HEK293 (cell line): ENCODE data around the gene PDE6B.

ENCODE experiments used
- CTCF ChIA-PET: fragments of 350-600 bp; formaldehyde crosslinking; extraction: SDS; loops from one replicate; lab custom pipeline; 2021; ENCODE audit warnings: antibody characterized with exemption; lab: Yijun Ruan, JAX
- POLR2A ChIA-PET: fragments of 300-600 bp; formaldehyde crosslinking; extraction: SDS; loops from one replicate; lab custom pipeline; 2020; ENCODE audit warnings: antibody characterized with exemption, inconsistent platforms; lab: Yijun Ruan, JAX
- H3K27ac ChIP-seq: fragments of 200-500 bp; sonication (Bioruptor generic); 2 replicates; pipeline ENCODE4 v1.5.1; 2014; ENCODE audit warnings: low read depth, low read length, control low read depth, inconsistent platforms; ENCODE audit errors: extremely low read depth
- H3K36me3 ChIP-seq, 2 experiments: fragments of 200-500 bp in 1 of 2; sonication (Bioruptor generic) in 1 of 2; 1 replicate in 1 of 2; 2 replicates in 1 of 2; pipeline ENCODE4 v1.5.1; 2014 to 2017; ENCODE audit warnings: inconsistent platforms in 2 of 2, low read length in 2 of 2; ENCODE audit not compliant: control insufficient read depth in 2 of 2, insufficient read depth in 1 of 2
- H3K4me1 ChIP-seq: fragments of 200-500 bp; sonication (Bioruptor generic); 2 replicates; pipeline ENCODE4 v1.5.1; 2014; ENCODE audit warnings: mild to moderate bottlenecking, low read length, inconsistent platforms; ENCODE audit not compliant: control insufficient read depth, insufficient read depth
- H3K4me3 ChIP-seq: 2 replicates; pipeline ENCODE4 v1.5.1; 2011; ENCODE audit warnings: low read depth, mild to moderate bottlenecking, control low read depth, low read length, moderate library complexity
- H3K9me3 ChIP-seq: fragments of 200-500 bp; sonication (Bioruptor generic); 2 replicates; pipeline ENCODE4 v1.5.1; 2014; ENCODE audit warnings: low read depth, low read length, inconsistent platforms; ENCODE audit not compliant: control insufficient read depth, insufficient read depth
- BCL11A ChIP-seq: fragments of 450-650 bp; formaldehyde crosslinking; IDR thresholded peaks from 2 replicates; pipeline ENCODE4 v1.5.1; 2016; ENCODE audit warnings: low read depth, missing biosample characterization, missing genetic modification characterization
- EGR2 ChIP-seq: fragments of 450-650 bp; formaldehyde crosslinking; IDR thresholded peaks from 2 replicates; pipeline ENCODE4 v1.5.1; 2016; ENCODE audit warnings: low read depth, missing biosample characterization, missing genetic modification characterization
- GLI4 ChIP-seq: fragments of 450-650 bp; formaldehyde crosslinking; IDR thresholded peaks from 2 replicates; pipeline ENCODE4 v1.5.1; 2016; ENCODE audit warnings: missing biosample characterization, missing genetic modification characterization
- GLIS2 ChIP-seq: fragments of 450-650 bp; formaldehyde crosslinking; IDR thresholded peaks from 2 replicates; pipeline ENCODE4 v1.5.1; 2016; ENCODE audit warnings: missing biosample characterization, missing genetic modification characterization
- KLF16 ChIP-seq: fragments of 450-650 bp; formaldehyde crosslinking; IDR thresholded peaks from 2 replicates; pipeline ENCODE4 v1.5.1; 2017; ENCODE audit warnings: missing biosample characterization, missing genetic modification characterization
- KLF8 ChIP-seq: fragments of 450-650 bp; formaldehyde crosslinking; IDR thresholded peaks from 2 replicates; pipeline ENCODE4 v1.5.1; 2016; ENCODE audit warnings: missing biosample characterization, missing genetic modification characterization
- KLF9 ChIP-seq: fragments of 450-650 bp; formaldehyde crosslinking; IDR thresholded peaks from 2 replicates; pipeline ENCODE4 v1.5.1; 2016; ENCODE audit warnings: missing biosample characterization, missing genetic modification characterization, low read depth
- SP2 ChIP-seq: fragments of 450-650 bp; formaldehyde crosslinking; IDR thresholded peaks from 2 replicates; pipeline ENCODE4 v1.5.1; 2016; ENCODE audit warnings: missing biosample characterization, missing genetic modification characterization
- ZBTB17 ChIP-seq: fragments of 450-650 bp; formaldehyde crosslinking; IDR thresholded peaks from 2 replicates; pipeline ENCODE4 v1.5.1; 2016; ENCODE audit warnings: missing biosample characterization, missing genetic modification characterization
- ZBTB8A ChIP-seq: fragments of 450-650 bp; formaldehyde crosslinking; IDR thresholded peaks from 2 replicates; pipeline ENCODE4 v1.5.1; 2016; ENCODE audit warnings: missing biosample characterization, missing genetic modification characterization
- ZFHX2 ChIP-seq: fragments of 450-650 bp; formaldehyde crosslinking; conservative IDR thresholded peaks from 2 replicates; pipeline ENCODE4 v1.5.1; 2016; ENCODE audit warnings: missing biosample characterization, missing genetic modification characterization
- ZNF10 ChIP-seq: fragments of 450-650 bp; formaldehyde crosslinking; IDR thresholded peaks from 2 replicates; pipeline ENCODE4 v1.5.1; 2017; ENCODE audit warnings: missing biosample characterization, missing genetic modification characterization
- ZNF221 ChIP-seq: fragments of 450-650 bp; formaldehyde crosslinking; IDR thresholded peaks from 2 replicates; pipeline ENCODE4 v1.5.1; 2017; ENCODE audit warnings: missing biosample characterization, missing genetic modification characterization, borderline replicate concordance
- ZNF23 ChIP-seq: fragments of 450-650 bp; formaldehyde crosslinking; IDR thresholded peaks from 2 replicates; pipeline ENCODE4 v1.5.1; 2016; ENCODE audit warnings: missing biosample characterization, missing genetic modification characterization, borderline replicate concordance
- ZNF311 ChIP-seq: fragments of 450-650 bp; formaldehyde crosslinking; IDR thresholded peaks from 2 replicates; pipeline ENCODE4 v1.5.1; 2017; ENCODE audit warnings: missing biosample characterization, missing genetic modification characterization, borderline replicate concordance
- ZNF776 ChIP-seq: fragments of 450-650 bp; formaldehyde crosslinking; IDR thresholded peaks from 2 replicates; pipeline ENCODE4 v1.5.0; 2017; ENCODE audit warnings: missing biosample characterization, missing genetic modification characterization, borderline replicate concordance
- TF ChIP-seq, protein P1 (sequence below): fragments of 450-650 bp; formaldehyde crosslinking; IDR thresholded peaks from 2 replicates; pipeline ENCODE4 v1.5.1; 2016; ENCODE audit warnings: missing biosample characterization, missing genetic modification characterization
- TF ChIP-seq, protein P2 (sequence below): fragments of 450-650 bp; formaldehyde crosslinking; optimal IDR thresholded peaks from 2 replicates; pipeline ENCODE3; 2016; ENCODE audit warnings: missing biosample characterization, mild to moderate bottlenecking, missing genetic modification characterization
- TF ChIP-seq, protein P3 (sequence below): fragments of 450-650 bp; formaldehyde crosslinking; IDR thresholded peaks from 2 replicates; pipeline ENCODE4 v1.5.1; 2016; ENCODE audit warnings: missing biosample characterization, missing genetic modification characterization
- TF ChIP-seq, protein P4 (sequence below): fragments of 450-650 bp; formaldehyde crosslinking; IDR thresholded peaks from 2 replicates; pipeline ENCODE4 v1.5.1; 2016; ENCODE audit warnings: missing biosample characterization, missing genetic modification characterization
- TF ChIP-seq, protein P5 (sequence below): fragments of 450-650 bp; formaldehyde crosslinking; IDR thresholded peaks from 2 replicates; pipeline ENCODE4 v1.5.1; 2016; ENCODE audit warnings: missing biosample characterization, missing genetic modification characterization, borderline replicate concordance
- TF ChIP-seq, protein P6 (sequence below): fragments of 450-650 bp; formaldehyde crosslinking; IDR thresholded peaks from 2 replicates; pipeline ENCODE4 v1.5.1; 2017; ENCODE audit warnings: missing biosample characterization, missing genetic modification characterization
- TF ChIP-seq, protein P7 (sequence below): fragments of 450-650 bp; formaldehyde crosslinking; IDR thresholded peaks from 2 replicates; pipeline ENCODE4 v1.5.1; 2017; ENCODE audit warnings: missing biosample characterization, missing genetic modification characterization

PDE6B gene

DNA sequence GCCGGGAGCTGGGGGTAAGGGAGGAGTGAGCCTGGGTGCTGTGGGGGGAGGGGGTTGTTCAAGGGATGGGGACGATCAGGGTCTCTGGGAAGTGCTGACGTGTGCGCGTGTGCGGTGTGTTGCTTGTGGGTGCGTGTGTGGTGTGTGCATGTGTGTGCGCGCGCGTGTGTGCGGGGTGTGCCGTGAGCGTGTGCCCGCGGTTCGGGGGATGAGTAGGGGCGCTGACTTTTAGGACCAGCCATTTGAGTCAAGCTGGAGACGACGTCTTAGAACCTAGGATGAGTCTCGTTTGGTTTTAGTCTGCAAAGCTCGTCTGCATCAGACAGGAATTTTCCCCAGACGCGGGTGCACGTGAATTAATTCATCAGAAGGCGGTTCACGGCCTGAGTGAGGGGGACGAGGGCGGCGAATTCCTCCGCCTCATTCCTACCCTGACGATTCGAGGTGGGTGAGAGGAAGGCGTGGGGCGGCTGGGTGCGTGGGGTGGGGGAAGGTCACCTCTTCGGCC is 48.3 kb upstream of the PDE6B start:
- no peaks in the 10 kb centered on the region for H3K9me3 ChIP-seq
- ChIA-PET CTCF (interaction anchor here (0.7 kb wide), 1 partner anchor 26 kb away, joined by 3 read pairs; no protein-coding TSS in a partner anchor), POLR2A (no interaction called here)
- no peaks in the 10 kb centered on the region; the same call in 1 of the 2 replicates for H3K4me1 ChIP-seq
- no peak overlapping the region for H3K4me3 ChIP-seq
- H3K27ac ChIP-seq = no peak overlapping the region; the same call in 1 of the 2 replicates
- no peaks in the 10 kb centered on the region for H3K36me3 ChIP-seq
- TF ChIP-seq ZBTB8A (tag by site-specific recombination) (no peak), ZFHX2 (peak; percentile 85), ZNF776 (tag by site-specific recombination) (no peak), GLI4 (tag by site-specific recombination) (0 out of 2 replicates have a peak, but pooled peaks have one; percentile 20), ZNF10 (tag by site-specific recombination) (peak; percentile 37; the same call in 1 of the 2 replicates), KLF9 (tag by site-specific recombination) (0 out of 2 replicates have a peak, but pooled peaks have one; percentile 4), ZNF311 (no peak), ZBTB17 (tag by site-specific recombination) (0 out of 2 replicates have a peak, but pooled peaks have one; percentile 20), SP2 (peak; percentile 7; the same call in 1 of the 2 replicates), KLF16 (tag by site-specific recombination) (no peak), EGR2 (peak; percentile 80; the same call in 1 of the 2 replicates), GLIS2 (peak; percentile 60; the same call in 1 of the 2 replicates), KLF8 (peak; percentile 12; the same call in 1 of the 2 replicates), ZNF221 (tag by site-specific recombination) (no peak), ZNF23 (tag by site-specific recombination) (no peak), BCL11A (no peak)
- TF ChIP-seq, protein P1, sequence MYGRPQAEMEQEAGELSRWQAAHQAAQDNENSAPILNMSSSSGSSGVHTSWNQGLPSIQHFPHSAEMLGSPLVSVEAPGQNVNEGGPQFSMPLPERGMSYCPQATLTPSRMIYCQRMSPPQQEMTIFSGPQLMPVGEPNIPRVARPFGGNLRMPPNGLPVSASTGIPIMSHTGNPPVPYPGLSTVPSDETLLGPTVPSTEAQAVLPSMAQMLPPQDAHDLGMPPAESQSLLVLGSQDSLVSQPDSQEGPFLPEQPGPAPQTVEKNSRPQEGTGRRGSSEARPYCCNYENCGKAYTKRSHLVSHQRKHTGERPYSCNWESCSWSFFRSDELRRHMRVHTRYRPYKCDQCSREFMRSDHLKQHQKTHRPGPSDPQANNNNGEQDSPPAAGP (tag by site-specific recombination) = peak; percentile 30; the same call in 1 of the 2 replicates
- TF ChIP-seq, protein P2, sequence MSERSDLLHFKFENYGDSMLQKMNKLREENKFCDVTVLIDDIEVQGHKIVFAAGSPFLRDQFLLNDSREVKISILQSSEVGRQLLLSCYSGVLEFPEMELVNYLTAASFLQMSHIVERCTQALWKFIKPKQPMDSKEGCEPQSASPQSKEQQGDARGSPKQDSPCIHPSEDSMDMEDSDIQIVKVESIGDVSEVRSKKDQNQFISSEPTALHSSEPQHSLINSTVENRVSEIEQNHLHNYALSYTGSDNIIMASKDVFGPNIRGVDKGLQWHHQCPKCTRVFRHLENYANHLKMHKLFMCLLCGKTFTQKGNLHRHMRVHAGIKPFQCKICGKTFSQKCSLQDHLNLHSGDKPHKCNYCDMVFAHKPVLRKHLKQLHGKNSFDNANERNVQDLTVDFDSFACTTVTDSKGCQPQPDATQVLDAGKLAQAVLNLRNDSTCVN (tag by site-specific recombination) = peak; percentile 75
- TF ChIP-seq, protein P3, sequence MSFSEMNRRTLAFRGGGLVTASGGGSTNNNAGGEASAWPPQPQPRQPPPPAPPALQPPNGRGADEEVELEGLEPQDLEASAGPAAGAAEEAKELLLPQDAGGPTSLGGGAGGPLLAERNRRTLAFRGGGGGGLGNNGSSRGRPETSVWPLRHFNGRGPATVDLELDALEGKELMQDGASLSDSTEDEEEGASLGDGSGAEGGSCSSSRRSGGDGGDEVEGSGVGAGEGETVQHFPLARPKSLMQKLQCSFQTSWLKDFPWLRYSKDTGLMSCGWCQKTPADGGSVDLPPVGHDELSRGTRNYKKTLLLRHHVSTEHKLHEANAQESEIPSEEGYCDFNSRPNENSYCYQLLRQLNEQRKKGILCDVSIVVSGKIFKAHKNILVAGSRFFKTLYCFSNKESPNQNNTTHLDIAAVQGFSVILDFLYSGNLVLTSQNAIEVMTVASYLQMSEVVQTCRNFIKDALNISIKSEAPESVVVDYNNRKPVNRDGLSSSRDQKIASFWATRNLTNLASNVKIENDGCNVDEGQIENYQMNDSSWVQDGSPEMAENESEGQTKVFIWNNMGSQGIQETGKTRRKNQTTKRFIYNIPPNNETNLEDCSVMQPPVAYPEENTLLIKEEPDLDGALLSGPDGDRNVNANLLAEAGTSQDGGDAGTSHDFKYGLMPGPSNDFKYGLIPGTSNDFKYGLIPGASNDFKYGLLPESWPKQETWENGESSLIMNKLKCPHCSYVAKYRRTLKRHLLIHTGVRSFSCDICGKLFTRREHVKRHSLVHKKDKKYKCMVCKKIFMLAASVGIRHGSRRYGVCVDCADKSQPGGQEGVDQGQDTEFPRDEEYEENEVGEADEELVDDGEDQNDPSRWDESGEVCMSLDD = 0 out of 2 replicates have a peak, but pooled peaks have one; percentile 37
- TF ChIP-seq, protein P4, sequence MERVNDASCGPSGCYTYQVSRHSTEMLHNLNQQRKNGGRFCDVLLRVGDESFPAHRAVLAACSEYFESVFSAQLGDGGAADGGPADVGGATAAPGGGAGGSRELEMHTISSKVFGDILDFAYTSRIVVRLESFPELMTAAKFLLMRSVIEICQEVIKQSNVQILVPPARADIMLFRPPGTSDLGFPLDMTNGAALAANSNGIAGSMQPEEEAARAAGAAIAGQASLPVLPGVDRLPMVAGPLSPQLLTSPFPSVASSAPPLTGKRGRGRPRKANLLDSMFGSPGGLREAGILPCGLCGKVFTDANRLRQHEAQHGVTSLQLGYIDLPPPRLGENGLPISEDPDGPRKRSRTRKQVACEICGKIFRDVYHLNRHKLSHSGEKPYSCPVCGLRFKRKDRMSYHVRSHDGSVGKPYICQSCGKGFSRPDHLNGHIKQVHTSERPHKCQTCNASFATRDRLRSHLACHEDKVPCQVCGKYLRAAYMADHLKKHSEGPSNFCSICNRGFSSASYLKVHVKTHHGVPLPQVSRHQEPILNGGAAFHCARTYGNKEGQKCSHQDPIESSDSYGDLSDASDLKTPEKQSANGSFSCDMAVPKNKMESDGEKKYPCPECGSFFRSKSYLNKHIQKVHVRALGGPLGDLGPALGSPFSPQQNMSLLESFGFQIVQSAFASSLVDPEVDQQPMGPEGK = peak; percentile 54; the same call in 1 of the 2 replicates
- TF ChIP-seq, protein P5, sequence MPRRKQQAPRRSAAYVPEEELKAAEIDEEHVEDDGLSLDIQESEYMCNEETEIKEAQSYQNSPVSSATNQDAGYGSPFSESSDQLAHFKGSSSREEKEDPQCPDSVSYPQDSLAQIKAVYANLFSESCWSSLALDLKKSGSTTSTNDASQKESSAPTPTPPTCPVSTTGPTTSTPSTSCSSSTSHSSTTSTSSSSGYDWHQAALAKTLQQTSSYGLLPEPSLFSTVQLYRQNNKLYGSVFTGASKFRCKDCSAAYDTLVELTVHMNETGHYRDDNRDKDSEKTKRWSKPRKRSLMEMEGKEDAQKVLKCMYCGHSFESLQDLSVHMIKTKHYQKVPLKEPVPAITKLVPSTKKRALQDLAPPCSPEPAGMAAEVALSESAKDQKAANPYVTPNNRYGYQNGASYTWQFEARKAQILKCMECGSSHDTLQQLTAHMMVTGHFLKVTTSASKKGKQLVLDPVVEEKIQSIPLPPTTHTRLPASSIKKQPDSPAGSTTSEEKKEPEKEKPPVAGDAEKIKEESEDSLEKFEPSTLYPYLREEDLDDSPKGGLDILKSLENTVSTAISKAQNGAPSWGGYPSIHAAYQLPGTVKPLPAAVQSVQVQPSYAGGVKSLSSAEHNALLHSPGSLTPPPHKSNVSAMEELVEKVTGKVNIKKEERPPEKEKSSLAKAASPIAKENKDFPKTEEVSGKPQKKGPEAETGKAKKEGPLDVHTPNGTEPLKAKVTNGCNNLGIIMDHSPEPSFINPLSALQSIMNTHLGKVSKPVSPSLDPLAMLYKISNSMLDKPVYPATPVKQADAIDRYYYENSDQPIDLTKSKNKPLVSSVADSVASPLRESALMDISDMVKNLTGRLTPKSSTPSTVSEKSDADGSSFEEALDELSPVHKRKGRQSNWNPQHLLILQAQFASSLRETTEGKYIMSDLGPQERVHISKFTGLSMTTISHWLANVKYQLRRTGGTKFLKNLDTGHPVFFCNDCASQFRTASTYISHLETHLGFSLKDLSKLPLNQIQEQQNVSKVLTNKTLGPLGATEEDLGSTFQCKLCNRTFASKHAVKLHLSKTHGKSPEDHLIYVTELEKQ (tag by site-specific recombination) = no peak
- TF ChIP-seq, protein P6, sequence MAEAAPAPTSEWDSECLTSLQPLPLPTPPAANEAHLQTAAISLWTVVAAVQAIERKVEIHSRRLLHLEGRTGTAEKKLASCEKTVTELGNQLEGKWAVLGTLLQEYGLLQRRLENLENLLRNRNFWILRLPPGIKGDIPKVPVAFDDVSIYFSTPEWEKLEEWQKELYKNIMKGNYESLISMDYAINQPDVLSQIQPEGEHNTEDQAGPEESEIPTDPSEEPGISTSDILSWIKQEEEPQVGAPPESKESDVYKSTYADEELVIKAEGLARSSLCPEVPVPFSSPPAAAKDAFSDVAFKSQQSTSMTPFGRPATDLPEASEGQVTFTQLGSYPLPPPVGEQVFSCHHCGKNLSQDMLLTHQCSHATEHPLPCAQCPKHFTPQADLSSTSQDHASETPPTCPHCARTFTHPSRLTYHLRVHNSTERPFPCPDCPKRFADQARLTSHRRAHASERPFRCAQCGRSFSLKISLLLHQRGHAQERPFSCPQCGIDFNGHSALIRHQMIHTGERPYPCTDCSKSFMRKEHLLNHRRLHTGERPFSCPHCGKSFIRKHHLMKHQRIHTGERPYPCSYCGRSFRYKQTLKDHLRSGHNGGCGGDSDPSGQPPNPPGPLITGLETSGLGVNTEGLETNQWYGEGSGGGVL = peak; percentile 26; the same call in 1 of the 2 replicates
- TF ChIP-seq, protein P7, sequence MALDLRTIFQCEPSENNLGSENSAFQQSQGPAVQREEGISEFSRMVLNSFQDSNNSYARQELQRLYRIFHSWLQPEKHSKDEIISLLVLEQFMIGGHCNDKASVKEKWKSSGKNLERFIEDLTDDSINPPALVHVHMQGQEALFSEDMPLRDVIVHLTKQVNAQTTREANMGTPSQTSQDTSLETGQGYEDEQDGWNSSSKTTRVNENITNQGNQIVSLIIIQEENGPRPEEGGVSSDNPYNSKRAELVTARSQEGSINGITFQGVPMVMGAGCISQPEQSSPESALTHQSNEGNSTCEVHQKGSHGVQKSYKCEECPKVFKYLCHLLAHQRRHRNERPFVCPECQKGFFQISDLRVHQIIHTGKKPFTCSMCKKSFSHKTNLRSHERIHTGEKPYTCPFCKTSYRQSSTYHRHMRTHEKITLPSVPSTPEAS = peak; percentile 91
